Mucosa of rectum (tissue), 2 donors: ENCODE results near the gene CSNK1A1L.
"Not testable (repeated sequence)": the region's sequence is repeated elsewhere in the genome, so short reads cannot be mapped to it uniquely, and the experiment has no call there.

Experiments used
- H3K27ac ChIP-seq, 2 donors: one replicate each; pipeline ENCODE4 v1.7.0; 2013; ENCODE audit warnings: inconsistent platforms in 2 of 2, low read depth in 2 of 2, low read length in 2 of 2
- H3K27me3 ChIP-seq, 2 donors: one replicate each; pipeline ENCODE4 v1.7.0; 2013; ENCODE audit warnings: low read length in 2 of 2; ENCODE audit not compliant: control insufficient read depth in 2 of 2, insufficient read depth in 2 of 2
- H3K36me3 ChIP-seq, 2 donors: one replicate each; pipeline ENCODE4 v1.7.0; 2013; ENCODE audit warnings: low read length in 2 of 2; ENCODE audit not compliant: control insufficient read depth in 2 of 2, insufficient read depth in 2 of 2
- H3K4me1 ChIP-seq, 2 donors: one replicate each; pipeline ENCODE4 v1.7.0; 2013; ENCODE audit warnings: low read length in 2 of 2, mild to moderate bottlenecking in 1 of 2; ENCODE audit not compliant: control insufficient read depth in 2 of 2, insufficient read depth in 2 of 2
- H3K4me3 ChIP-seq, 2 donors: one replicate each; pipeline ENCODE4 v1.7.0; 2013; ENCODE audit warnings: low read length in 2 of 2
- H3K9ac ChIP-seq, 2 donors: one replicate each; pipeline ENCODE4 v1.7.0; 2013; ENCODE audit warnings: low read length in 2 of 2, low read depth in 1 of 2, mild to moderate bottlenecking in 1 of 2
- H3K9me3 ChIP-seq, 2 donors: one replicate each; pipeline ENCODE4 v1.7.0; 2013; ENCODE audit warnings: low read length in 2 of 2; ENCODE audit not compliant: control insufficient read depth in 2 of 2
- donor health status: healthy.
- donor health status: Normal muscosa, but diverticular disease.

CSNK1A1L gene

GRCh38 chr13:37068962-37069361 lies 36.5 kb downstream of the CSNK1A1L start:
- no peaks in the 10 kb centered on the region for H3K27me3 ChIP-seq
- H3K4me3 ChIP-seq = no peak overlapping the region
- no peak overlapping the region for H3K9ac ChIP-seq
- no peaks in the 10 kb centered on the region for H3K4me1 ChIP-seq
- no peak overlapping the region for H3K27ac ChIP-seq
- H3K9me3 ChIP-seq = no peaks in the 10 kb centered on the region
- no peaks in the 10 kb centered on the region for H3K36me3 ChIP-seq

DNA sequence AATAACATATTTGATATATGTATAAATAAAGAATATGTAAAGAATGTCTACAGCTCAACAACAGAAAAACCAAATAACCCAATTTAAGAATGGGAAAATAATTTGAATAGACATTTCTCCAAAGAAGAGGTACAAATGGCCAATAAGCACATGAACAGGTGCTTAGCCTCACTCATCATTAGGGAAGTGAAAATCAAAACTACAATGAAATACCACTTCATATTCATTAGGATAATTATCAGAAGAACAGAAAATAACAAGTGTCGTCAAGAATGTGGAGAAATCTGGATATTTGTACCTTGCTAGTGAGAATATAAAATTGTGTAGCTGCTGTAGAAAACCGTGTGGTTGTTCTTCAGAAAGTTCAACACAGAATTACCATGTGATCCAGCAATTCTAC lies 37.6 kb downstream of the CSNK1A1L start:
- Histone ChIP-seq H3K36me3 (no peaks in the 10 kb centered on the region), H3K4me1 (no peaks in the 10 kb centered on the region), H3K4me3 (no peak overlapping the region), H3K27ac (no peak overlapping the region), H3K27me3 (no peaks in the 10 kb centered on the region), H3K9ac (no peak overlapping the region), H3K9me3 (no peaks in the 10 kb centered on the region)

- no peaks in the 10 kb centered on the region for H3K36me3 ChIP-seq
- H3K9ac ChIP-seq = no peak overlapping the region
Observed at GRCh38 chr13:37065890-37066526, 39.5 kb downstream of the CSNK1A1L start.

GRCh38 chr13:37059848-37060192 lies 45.6 kb downstream of the CSNK1A1L start:
- peak overlapping the region; percentile 92 to 96 for H3K4me3 ChIP-seq
- no peaks in the 10 kb centered on the region for H3K9me3 ChIP-seq
- H3K9ac ChIP-seq = peak overlapping the region; percentile 70 to 93
- H3K4me1 ChIP-seq = peaks cover 4 to 8% of the 10 kb centered on the region in 2 donors
- H3K27me3 ChIP-seq = no peaks in the 10 kb centered on the region
- H3K36me3 ChIP-seq = peaks cover 0 to 3% of the 10 kb centered on the region in 2 donors
- H3K27ac ChIP-seq = peak overlapping the region; percentile 29 to 83

More at GRCh38 chr13:37065890-37066526, 39.5 kb downstream of the CSNK1A1L start:
- H3K9me3 ChIP-seq = no peaks in the 10 kb centered on the region
- no peak overlapping the region for H3K27ac ChIP-seq
- H3K4me3 ChIP-seq = no peak overlapping the region
- H3K4me1 ChIP-seq = no peaks in the 10 kb centered on the region
- H3K27me3 ChIP-seq = no peaks in the 10 kb centered on the region

DNA sequence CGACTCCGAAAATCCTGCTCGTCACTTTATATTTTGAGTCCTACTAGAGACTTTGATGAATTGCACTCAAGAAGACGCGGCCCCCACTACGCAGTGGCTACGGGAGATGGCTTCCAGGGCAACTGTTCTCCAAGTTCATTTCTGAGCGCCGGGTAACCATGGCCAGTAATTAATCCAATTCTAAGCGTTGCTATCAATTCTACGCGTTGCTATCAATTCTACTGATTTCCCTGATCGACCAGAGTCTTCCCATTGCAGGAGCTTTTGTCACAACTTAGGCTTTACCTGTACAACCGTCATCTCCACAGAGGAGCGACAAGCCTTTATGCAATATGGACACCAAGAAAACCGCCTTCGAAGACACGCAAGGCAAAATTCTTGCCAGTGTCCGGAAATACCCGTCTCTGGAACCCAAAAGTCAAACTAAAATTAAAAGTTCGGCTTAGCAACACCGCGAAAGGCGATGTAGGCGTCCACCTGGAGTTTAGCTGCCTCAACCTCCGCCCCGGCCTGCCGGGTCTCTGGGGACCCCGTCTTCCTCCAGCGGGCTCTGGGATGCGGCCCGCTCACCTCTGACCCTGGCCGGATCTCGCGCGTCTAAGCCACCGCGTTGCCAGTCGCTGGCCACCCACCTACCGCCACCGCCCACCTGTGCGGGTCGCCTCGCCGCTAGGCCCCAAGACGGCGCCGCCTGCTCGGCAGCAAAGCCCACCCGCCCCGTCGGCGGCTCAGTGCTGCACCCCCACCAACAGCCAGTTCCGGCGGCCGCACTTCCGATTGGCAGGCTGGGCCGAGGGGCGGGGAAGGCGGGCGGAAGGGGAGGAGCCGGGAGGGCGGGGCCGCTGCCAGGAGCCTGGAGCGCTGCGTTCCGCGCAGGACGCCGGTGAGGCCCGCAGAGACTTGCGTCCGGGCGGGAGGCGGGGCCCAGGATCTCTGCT lies 46.3 kb downstream of the CSNK1A1L start, which contains the start of gene SUPT20H:
Gene SUPT20H (minus strand): TSS at position 779 of the 938 bp plus-strand sequence. CDS start 8,198 bp downstream, outside the sequence.
- peaks cover 4 to 8% of the 10 kb centered on the region in 2 donors for H3K4me1 ChIP-seq
- peaks cover 0 to 3% of the 10 kb centered on the region in 2 donors for H3K36me3 ChIP-seq
- H3K27ac ChIP-seq = peak within 1 kb of the TSS; percentile 83 to 85
- no peaks in the 10 kb centered on the region for H3K27me3 ChIP-seq
- H3K9ac ChIP-seq = peak within 1 kb of the TSS; percentile 88 to 93
- H3K9me3 ChIP-seq = no peaks in the 10 kb centered on the region
- H3K4me3 ChIP-seq = peak within 1 kb of the TSS; percentile 95 to 96

DNA sequence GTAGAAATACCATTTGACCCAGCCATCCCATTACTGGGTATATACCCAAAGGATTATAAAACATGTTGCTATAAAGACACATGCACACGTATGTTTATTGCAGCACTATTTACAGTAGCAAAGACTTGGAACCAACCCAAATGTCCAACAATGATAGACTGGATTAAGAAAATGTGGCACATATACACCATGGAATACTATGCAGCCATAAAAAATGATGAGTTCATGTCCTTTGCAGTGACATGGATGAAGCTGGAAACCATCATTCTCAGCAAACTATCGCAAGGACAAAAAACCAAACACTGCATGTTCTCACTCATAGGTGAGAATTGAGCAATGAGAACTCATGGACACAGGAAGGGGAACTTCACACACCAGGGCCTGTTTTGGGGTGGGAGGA lies 49.2 kb downstream of the CSNK1A1L start:
- not testable (repeated sequence) for H3K36me3 ChIP-seq, H3K4me1 ChIP-seq, H3K4me3 ChIP-seq, H3K9me3 ChIP-seq, H3K27me3 ChIP-seq, H3K9ac ChIP-seq, H3K27ac ChIP-seq
